GM12873 (cell line): ENCODE measurements around the gene GDPGP1.
A peak's percentile ranks its signal among the peaks of the same experiment; 100 is the strongest.

Experiments
- TF ChIP-seq, protein P1 (sequence below): IDR thresholded peaks from 2 replicates; pipeline ENCODE4 v1.5.1; 2012; ENCODE audit warnings: low read depth, mild to moderate bottlenecking, moderate library complexity, low read length, control low read depth; ENCODE audit not compliant: insufficient read depth; ENCODE audit errors: missing control alignments

GDPGP1 gene

DNA sequence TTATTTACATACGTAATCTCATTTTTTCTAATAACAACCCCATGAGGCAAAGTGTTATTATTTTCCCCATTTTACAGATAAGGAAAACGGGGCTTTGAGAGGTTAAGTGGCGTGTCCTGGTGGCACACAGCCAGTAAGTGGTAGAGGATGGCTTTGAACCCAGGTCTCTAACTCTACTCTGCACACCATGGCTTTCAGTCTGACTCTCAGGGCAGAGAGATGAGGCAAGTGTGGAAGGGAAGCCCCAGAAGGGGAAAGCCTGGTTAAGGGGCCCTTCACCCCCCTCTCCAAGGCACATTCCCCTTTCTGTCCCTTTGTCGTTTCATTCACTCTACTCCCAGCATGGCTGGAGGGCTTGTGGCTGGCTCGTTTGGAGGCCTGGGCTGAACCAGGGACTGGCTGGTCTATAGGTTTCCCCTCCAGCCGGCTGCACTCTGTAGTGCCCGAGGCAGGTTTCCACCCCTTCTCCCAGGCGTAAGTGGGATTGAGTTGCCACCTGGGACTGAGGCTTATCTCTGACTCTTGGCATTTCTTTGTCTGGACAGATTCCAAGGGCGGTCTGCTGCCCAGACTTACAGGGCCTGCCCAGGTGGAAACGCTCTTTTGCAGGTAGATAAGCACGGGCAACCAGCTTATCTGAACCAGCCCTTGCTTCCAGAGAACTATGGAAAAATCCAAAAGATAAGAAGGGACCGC, 20.7 kb upstream of the GDPGP1 start:
- TF ChIP-seq, protein P1, sequence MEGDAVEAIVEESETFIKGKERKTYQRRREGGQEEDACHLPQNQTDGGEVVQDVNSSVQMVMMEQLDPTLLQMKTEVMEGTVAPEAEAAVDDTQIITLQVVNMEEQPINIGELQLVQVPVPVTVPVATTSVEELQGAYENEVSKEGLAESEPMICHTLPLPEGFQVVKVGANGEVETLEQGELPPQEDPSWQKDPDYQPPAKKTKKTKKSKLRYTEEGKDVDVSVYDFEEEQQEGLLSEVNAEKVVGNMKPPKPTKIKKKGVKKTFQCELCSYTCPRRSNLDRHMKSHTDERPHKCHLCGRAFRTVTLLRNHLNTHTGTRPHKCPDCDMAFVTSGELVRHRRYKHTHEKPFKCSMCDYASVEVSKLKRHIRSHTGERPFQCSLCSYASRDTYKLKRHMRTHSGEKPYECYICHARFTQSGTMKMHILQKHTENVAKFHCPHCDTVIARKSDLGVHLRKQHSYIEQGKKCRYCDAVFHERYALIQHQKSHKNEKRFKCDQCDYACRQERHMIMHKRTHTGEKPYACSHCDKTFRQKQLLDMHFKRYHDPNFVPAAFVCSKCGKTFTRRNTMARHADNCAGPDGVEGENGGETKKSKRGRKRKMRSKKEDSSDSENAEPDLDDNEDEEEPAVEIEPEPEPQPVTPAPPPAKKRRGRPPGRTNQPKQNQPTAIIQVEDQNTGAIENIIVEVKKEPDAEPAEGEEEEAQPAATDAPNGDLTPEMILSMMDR = no peak

DNA sequence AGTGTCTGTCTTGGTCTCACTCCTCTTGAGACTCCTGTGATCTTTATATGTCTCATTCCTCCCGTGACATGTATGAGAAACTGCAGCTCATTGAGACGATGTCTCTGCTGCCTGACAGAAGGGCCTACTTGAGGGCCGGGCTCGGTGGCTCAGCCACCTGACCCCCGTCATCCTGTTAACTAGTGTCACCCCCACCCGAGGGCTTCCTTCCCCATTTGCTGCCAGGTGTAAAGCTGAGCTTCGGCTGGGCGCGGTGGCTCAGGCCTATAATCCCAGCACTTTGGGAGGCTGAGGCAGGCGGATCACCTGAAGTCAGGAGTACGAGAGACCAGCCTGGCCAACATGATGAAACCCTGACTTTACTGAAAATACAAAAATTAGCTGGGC, 20.2 kb upstream of the GDPGP1 start:
- TF ChIP-seq, protein P1 = no peak

DNA sequence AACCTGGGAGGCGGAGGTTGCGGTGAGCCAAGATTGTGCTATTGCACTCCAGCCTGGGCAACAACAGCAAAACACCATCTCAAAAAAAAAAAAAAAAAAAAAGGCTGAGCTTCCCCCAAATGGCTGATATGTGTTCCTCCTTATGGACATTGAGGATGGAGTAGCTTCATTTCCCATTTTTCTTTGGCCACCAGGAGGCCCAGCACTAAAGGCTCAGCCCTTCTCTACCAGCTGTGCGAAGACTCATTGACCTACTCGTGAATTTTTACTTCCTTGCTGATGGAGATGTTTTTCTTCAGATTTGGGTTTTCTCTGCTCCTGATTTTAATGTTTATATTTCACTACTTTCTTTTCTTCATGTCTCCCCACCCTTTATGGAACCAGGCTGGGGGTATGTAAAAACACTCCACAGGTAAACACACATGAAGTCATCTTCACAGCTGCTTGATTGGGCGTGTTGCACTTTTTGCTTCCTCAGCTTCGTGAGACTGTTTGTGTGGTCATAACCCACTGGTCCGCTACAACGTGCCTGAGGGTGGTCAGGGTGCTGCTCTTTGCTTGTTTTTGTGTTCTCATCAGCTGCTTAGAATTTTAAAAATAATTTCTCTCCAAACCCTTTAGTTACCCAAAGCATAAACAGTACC, 19.3 kb upstream of the GDPGP1 start:
- TF ChIP-seq, protein P1 = peak; percentile 34

GRCh38 chr15:90217671-90218394, 16.2 kb upstream of the GDPGP1 start:
- TF ChIP-seq, protein P1 = no peak

DNA sequence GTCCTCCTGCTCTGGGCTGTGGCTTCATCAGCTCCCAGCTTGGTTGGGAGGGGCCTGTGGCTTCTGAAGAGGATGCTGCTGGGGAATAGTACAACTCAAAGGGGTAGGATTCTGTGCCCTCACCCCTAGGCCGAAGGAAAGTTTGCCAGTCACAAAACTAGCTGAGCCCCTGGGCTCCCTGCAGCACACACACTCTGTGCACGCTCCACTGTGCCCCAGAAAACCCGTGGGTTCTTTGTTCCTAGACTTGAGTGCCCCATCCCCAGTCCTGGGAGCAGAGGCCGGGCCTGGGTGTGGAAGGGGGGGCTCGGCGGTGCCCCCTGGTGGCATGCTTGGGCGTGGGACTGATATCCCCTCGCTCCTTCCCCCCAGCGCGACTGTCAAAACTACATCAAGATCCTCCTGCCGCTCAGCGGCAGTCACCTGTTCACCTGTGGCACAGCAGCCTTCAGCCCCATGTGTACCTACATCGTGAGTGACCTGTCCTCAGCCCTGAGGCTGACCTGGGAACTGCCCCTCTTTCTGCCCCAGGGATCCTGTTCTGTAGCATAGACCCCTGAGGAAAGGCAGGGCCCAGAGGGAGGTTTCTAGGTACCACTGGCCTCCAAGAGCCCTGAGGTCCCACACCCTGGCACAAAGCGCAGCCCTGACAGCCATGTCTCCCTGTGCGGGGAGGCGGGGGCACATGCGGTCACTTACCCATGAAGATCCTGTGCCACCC, 14.4 kb upstream of the GDPGP1 start:
- TF ChIP-seq, protein P1 = peak; percentile 77

DNA sequence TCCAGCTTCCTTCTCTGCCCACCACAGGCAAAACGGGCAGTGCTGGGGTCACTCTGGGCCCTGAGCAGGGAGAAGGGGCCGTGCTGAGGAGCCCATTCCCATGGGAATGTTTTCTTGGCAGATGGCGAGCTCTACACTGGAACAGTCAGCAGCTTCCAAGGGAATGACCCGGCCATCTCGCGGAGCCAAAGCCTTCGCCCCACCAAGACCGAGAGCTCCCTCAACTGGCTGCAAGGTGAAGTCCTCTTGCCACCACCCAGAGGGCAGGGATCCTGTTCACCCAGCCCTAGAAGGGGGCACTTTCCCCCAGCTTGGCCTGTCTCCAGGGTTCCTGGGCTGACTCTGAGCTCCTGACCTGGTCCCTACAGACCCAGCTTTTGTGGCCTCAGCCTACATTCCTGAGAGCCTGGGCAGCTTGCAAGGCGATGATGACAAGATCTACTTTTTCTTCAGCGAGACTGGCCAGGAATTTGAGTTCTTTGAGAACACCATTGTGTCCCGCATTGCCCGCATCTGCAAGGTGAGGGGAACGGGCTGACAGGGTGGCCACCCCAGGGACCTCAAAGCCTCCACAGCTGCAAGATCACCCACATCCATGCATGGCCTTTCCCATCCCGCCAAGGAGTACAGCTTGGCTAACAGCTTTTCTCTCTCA, 12.6 kb upstream of the GDPGP1 start:
- TF ChIP-seq, protein P1 = peak; percentile 76
